Activated CD8-positive, alpha-beta T cell treated with anti-CD3 and anti-CD28 coated beads for 36 hours (primary cell): ENCODE results near the gene ERP44. TPM values are rescaled to one million over a fixed set of nuclear protein-coding genes. Genes with fewer than 3 reads are reported as not detected.

Source experiments
- ATAC-seq: fragments of 200-7000 bp; cut with Tn5 transposase; one replicate; pipeline ENCODE4 v1.10.0; 2021; ENCODE audit warnings: mild to moderate bottlenecking, moderate library complexity
- CTCF ChIA-PET: fragments of 350-600 bp; sonication (Branson Sonifier 250); formaldehyde crosslinking; loops from one replicate; lab custom pipeline; 2021; ENCODE audit warnings: antibody characterized with exemption; lab: Charles Lee
- POLR2A ChIA-PET: fragments of 350-600 bp; sonication (Branson Sonifier 250); formaldehyde crosslinking; loops from one replicate; lab custom pipeline; 2021; ENCODE audit warnings: antibody characterized with exemption; lab: Charles Lee
- DNase-seq: peaks from one replicate; pipeline ENCODE4 v3.0.0-alpha.2; 2020
- H3K27ac Mint-ChIP-seq: one replicate; pipeline ENCODE4 v1.8.0; 2021; ENCODE audit warnings: mild to moderate bottlenecking, mixed read lengths
- H3K27me3 Mint-ChIP-seq: one replicate; pipeline ENCODE4 v1.8.0; 2021; ENCODE audit warnings: mixed read lengths
- H3K36me3 Mint-ChIP-seq: one replicate; pipeline ENCODE4 v1.8.0; 2021; ENCODE audit warnings: low read depth, mixed read lengths
- H3K4me1 Mint-ChIP-seq: one replicate; pipeline ENCODE4 v1.8.0; 2021; ENCODE audit warnings: low read depth, mixed read lengths
- H3K4me3 Mint-ChIP-seq: one replicate; pipeline ENCODE4 v1.8.0; 2021; ENCODE audit warnings: mild to moderate bottlenecking, moderate library complexity, mixed read lengths
- H3K9me3 Mint-ChIP-seq: one replicate; pipeline ENCODE4 v1.8.0; 2021; ENCODE audit warnings: mixed read lengths
- intact Hi-C: fragments of 100-400 bp; cut with micrococcal nuclease; formaldehyde crosslinking; loops from one replicate; pipeline ENCODE4 v1.10.0; 2022
- total RNA-seq, 2 experiments: library from RNA; stranded (reverse); gene quantifications; one replicate each; pipeline ENCODE4 v1.2.3, GENCODE V29; 2021
- TF ChIP-seq, protein P1 (sequence below): fragments of 200-600 bp; IDR thresholded peaks from one replicate; pipeline ENCODE4 v1.8.0; 2022; ENCODE audit warnings: antibody characterized with exemption, mild to moderate bottlenecking

Gene ERP44
- total RNA-seq, 2 experiments from 2014 or later: 10.2 to 11.1 TPM

DNA sequence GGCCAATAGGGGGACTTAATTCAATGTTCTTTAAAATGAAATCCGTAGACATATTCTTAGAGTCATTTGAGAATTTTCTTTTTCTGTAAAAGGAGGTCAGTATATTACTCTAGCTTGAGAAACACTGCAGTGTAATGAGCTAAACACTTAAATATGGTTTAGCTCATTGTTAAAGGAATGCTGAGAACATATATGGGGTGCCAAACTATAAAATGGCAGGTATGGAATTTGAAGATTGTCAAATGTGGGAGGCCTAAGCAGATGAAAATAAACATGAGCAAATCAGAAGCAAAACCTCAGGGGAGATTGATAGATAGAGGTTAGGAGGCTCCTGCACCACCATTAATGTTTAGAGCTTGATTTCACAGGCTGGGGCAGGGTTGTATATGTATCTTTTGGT lies 134.5 kb downstream of the ERP44 start:
- CTCF ChIA-PET: interaction anchor here (0.5 to 1.0 kb wide), 2 partner anchors 43 to 92 kb away, joined by 3 to 4 read pairs; no protein-coding TSS in a partner anchor
- Mint-ChIP-seq H3K4me3 (no peak overlapping the region), H3K27me3 (no peaks in the 10 kb centered on the region), H3K4me1 (peaks cover 4% of the 10 kb centered on the region), H3K9me3 (no peaks in the 10 kb centered on the region), H3K27ac (no peak overlapping the region), H3K36me3 (peaks cover 26% of the 10 kb centered on the region)
- POLR2A ChIA-PET: no interaction called here
- TF ChIP-seq, protein P1, sequence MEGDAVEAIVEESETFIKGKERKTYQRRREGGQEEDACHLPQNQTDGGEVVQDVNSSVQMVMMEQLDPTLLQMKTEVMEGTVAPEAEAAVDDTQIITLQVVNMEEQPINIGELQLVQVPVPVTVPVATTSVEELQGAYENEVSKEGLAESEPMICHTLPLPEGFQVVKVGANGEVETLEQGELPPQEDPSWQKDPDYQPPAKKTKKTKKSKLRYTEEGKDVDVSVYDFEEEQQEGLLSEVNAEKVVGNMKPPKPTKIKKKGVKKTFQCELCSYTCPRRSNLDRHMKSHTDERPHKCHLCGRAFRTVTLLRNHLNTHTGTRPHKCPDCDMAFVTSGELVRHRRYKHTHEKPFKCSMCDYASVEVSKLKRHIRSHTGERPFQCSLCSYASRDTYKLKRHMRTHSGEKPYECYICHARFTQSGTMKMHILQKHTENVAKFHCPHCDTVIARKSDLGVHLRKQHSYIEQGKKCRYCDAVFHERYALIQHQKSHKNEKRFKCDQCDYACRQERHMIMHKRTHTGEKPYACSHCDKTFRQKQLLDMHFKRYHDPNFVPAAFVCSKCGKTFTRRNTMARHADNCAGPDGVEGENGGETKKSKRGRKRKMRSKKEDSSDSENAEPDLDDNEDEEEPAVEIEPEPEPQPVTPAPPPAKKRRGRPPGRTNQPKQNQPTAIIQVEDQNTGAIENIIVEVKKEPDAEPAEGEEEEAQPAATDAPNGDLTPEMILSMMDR: no peak
- intact Hi-C loops: no loop called here
- ATAC-seq: no peak
- no peak for DNase-seq

DNA sequence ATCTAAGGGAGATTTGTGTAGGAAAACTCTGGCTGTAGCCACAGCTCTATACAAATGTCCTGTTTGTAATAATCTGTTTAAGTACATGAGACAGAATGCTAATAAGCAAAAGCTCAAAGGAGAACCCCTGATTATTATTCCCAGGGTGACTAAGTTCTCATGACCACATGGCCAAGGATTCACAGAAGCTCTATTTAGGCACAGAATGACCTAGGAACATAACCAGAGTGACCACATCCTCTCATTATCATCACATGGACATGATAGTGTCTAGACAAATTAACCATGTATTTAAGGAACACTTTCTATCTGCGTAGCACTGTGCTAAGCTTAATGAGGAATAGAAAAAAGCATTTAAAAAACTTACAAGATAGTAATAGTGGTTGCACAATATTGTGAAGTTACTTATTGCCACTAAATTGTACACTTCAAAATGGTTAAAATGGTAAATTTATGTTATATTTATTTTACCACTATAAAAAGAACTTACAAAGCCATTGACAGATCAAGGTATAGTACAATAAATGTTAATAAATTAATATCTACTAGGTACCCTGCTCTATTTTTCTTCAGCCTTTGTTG lies 136.0 kb downstream of the ERP44 start:
- TF ChIP-seq, protein P1: no peak
- no peaks in the 10 kb centered on the region for H3K27me3 Mint-ChIP-seq
- no peak overlapping the region for H3K4me3 Mint-ChIP-seq
- CTCF ChIA-PET: interaction anchor here (0.8 to 0.9 kb wide), 2 partner anchors 105 to 219 kb away, joined by 3 read pairs; no protein-coding TSS in a partner anchor
- ATAC-seq (no peak), DNase-seq (no peak)
- no peaks in the 10 kb centered on the region for H3K9me3 Mint-ChIP-seq
- POLR2A ChIA-PET: no interaction called here
- H3K4me1 Mint-ChIP-seq: peaks cover 4% of the 10 kb centered on the region
- peaks cover 19% of the 10 kb centered on the region for H3K36me3 Mint-ChIP-seq
- intact Hi-C loops: no loop called here
- no peak overlapping the region for H3K27ac Mint-ChIP-seq

DNA sequence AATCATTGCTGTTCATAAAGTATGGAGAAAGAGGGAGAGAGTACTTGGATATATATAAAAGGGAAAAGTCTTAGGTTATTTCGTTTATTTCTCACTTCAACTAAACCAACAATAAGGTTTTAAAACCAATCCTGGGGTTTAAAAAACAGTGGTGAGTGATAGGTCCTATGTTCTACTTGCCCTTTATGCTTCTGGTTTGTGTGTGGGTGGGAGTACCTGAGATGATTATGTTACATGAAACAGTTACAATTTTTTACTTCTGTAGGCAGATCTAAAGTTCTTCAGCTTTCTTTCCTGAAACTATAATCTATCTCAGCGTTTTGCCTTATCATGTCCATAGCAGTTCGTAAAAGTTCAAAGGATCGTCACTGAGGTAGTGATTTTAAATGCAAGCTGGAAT lies 143.2 kb downstream of the ERP44 start:
- Mint-ChIP-seq H3K27ac (peak overlapping the region; percentile 9), H3K36me3 (peaks cover 28% of the 10 kb centered on the region), H3K4me1 (peaks cover 21% of the 10 kb centered on the region), H3K9me3 (no peaks in the 10 kb centered on the region), H3K27me3 (no peaks in the 10 kb centered on the region), H3K4me3 (no peak overlapping the region)
- ATAC-seq (peak; percentile 88), DNase-seq (peak; percentile 20)
- CTCF ChIA-PET: interaction anchor here (1.3 to 1.4 kb wide), 2 partner anchors 8 to 23 kb away, joined by 3 to 4 read pairs; no protein-coding TSS in a partner anchor
- intact Hi-C loops: no loop called here
- POLR2A ChIA-PET: no interaction called here
- TF ChIP-seq, protein P1: no peak

DNA sequence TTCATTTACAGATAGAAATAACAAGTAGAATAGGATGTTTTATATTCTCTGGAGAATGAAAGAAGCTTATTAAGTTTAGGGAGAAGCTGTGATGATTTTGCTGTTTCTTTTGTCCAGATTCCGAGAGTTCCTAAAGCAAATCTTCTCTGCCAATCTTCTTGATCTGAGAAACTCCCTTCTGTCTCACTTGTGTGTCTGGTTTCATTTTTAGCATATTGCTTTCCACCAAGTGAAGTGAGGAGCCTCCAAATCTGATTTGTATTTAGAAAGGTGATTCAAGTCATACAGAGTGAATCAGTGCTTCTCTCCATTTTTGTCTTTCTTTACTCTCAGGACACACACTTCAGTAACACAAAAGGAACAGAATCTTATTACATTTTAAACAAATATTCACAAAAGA lies 144.0 kb downstream of the ERP44 start:
- ChIA-PET CTCF (no interaction called here), POLR2A (no interaction called here)
- H3K27me3 Mint-ChIP-seq: no peaks in the 10 kb centered on the region
- peak overlapping the region; percentile 22 for H3K27ac Mint-ChIP-seq
- peaks cover 28% of the 10 kb centered on the region for H3K36me3 Mint-ChIP-seq
- H3K4me1 Mint-ChIP-seq: peaks cover 25% of the 10 kb centered on the region
- H3K4me3 Mint-ChIP-seq: no peak overlapping the region
- intact Hi-C loops: no loop called here
- DNase-seq: no peak
- H3K9me3 Mint-ChIP-seq: no peaks in the 10 kb centered on the region
- TF ChIP-seq, protein P1: no peak
- ATAC-seq: peak; percentile 78

DNA sequence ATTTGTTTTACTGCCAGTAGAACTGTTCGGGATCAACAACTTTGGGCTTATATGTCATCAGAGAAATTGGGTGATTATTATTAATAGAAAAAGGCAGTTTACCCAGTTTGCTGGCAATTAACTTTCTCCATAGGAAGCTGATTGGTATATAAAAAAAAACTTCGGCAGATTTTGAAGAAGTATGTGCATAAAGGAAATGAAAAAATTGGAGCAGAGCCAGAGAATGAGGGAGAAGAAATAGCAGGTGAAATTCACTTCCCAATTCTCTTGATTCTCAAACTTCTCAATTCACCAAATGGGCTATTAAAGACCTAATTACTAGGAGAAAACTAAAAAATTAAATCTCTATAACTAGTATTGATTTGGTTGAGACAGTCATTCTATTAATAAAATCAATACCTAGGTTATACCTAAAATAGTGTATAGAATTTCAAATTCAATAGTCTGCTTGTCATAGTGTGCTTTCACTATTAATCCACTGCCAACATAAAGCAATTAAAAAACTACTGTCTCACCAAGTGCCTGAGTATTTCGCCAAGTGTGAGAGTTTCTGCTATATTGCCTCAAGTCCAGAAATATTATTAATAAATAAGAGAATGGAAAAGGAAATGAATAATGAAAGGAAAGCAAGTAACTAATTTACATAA lies 144.8 kb downstream of the ERP44 start:
- H3K27me3 Mint-ChIP-seq: no peaks in the 10 kb centered on the region
- POLR2A ChIA-PET: no interaction called here
- H3K4me3 Mint-ChIP-seq: no peak overlapping the region
- ATAC-seq (no peak), DNase-seq (no peak)
- TF ChIP-seq, protein P1: no peak
- CTCF ChIA-PET: interaction anchor here (1.1 kb wide), 1 partner anchor 129 kb away, joined by 4 read pairs; no protein-coding TSS in a partner anchor
- H3K9me3 Mint-ChIP-seq: no peaks in the 10 kb centered on the region
- intact Hi-C loops: no loop called here
- H3K4me1 Mint-ChIP-seq: peaks cover 25% of the 10 kb centered on the region
- H3K36me3 Mint-ChIP-seq: peaks cover 26% of the 10 kb centered on the region
- H3K27ac Mint-ChIP-seq: no peak overlapping the region
